ENCODE measurements around the gene PRDM16.
"Not testable (repeated sequence)": the region's sequence is repeated elsewhere in the genome, so short reads cannot be mapped to it uniquely, and the experiment has no call there.

PRDM16 gene

GRCh38 chr1:3276341-3276800 is 207.4 kb downstream of the PRDM16 start:
- no peak for DNase-seq (ENCODE audit: low read depth)
- H3K4me3 ChIP-seq (ENCODE audit: low read depth, low read length) = no peak overlapping the region

- no peak for DNase-seq (ENCODE audit: low read depth)
- H3K4me3 ChIP-seq (ENCODE audit: low read depth, low read length) = no peak overlapping the region
Measured at GRCh38 chr1:3277011-3277471, 208.0 kb downstream of the PRDM16 start.

- no peak for DNase-seq (ENCODE audit: low read depth)
- no peak overlapping the region for H3K4me3 ChIP-seq (ENCODE audit: low read depth, low read length)
Measured at GRCh38 chr1:3277623-3278022, 208.6 kb downstream of the PRDM16 start.

GRCh38 chr1:3278416-3279181 is 209.6 kb downstream of the PRDM16 start:
- DNase-seq (ENCODE audit: low read depth) = no peak
- no peak overlapping the region for H3K4me3 ChIP-seq (ENCODE audit: low read depth, low read length)

- H3K4me3 ChIP-seq (ENCODE audit: low read depth, low read length) = no peak overlapping the region
- no peak for DNase-seq (ENCODE audit: low read depth)
Measured at GRCh38 chr1:3279182-3279470, 210.1 kb downstream of the PRDM16 start.

GRCh38 chr1:3281735-3282134 is 212.7 kb downstream of the PRDM16 start:
- no peak overlapping the region for H3K4me3 ChIP-seq (ENCODE audit: low read depth, low read length)
- DNase-seq (ENCODE audit: low read depth) = no peak

GRCh38 chr1:3282186-3282585 is 213.2 kb downstream of the PRDM16 start:
- no peak overlapping the region for H3K4me3 ChIP-seq (ENCODE audit: low read depth, low read length)
- DNase-seq (ENCODE audit: low read depth) = no peak

GRCh38 chr1:3282656-3283430 is 213.8 kb downstream of the PRDM16 start:
- no peak for DNase-seq (ENCODE audit: low read depth)
- H3K4me3 ChIP-seq (ENCODE audit: low read depth, low read length) = no peak overlapping the region

GRCh38 chr1:3283849-3284248 is 214.8 kb downstream of the PRDM16 start:
- H3K4me3 ChIP-seq (ENCODE audit: low read depth, low read length) = no peak overlapping the region
- no peak for DNase-seq (ENCODE audit: low read depth)

GRCh38 chr1:3284691-3285090 is 215.7 kb downstream of the PRDM16 start:
- no peak for DNase-seq (ENCODE audit: low read depth)

GRCh38 chr1:3285106-3285740 is 216.2 kb downstream of the PRDM16 start:
- DNase-seq (ENCODE audit: low read depth) = no peak

More at GRCh38 chr1:3284691-3285090, 215.7 kb downstream of the PRDM16 start:
- no peak overlapping the region for H3K4me3 ChIP-seq (ENCODE audit: low read depth, low read length)

GRCh38 chr1:3287095-3287494 is 218.1 kb downstream of the PRDM16 start:
- DNase-seq (ENCODE audit: low read depth); H3K4me3 ChIP-seq (ENCODE audit: low read depth, low read length): not testable (repeated sequence)

More at GRCh38 chr1:3285106-3285740, 216.2 kb downstream of the PRDM16 start:
- no peak overlapping the region for H3K4me3 ChIP-seq (ENCODE audit: low read depth, low read length)

- H3K4me3 ChIP-seq (ENCODE audit: low read depth, low read length) = no peak overlapping the region
- no peak for DNase-seq (ENCODE audit: low read depth)
Measured at GRCh38 chr1:3287656-3288160, 218.7 kb downstream of the PRDM16 start.

- no peak for DNase-seq (ENCODE audit: low read depth)
- no peak overlapping the region for H3K4me3 ChIP-seq (ENCODE audit: low read depth, low read length)
Measured at GRCh38 chr1:3289502-3289901, 220.5 kb downstream of the PRDM16 start.

- H3K4me3 ChIP-seq (ENCODE audit: low read depth, low read length) = no peak overlapping the region
- no peak for DNase-seq (ENCODE audit: low read depth)
Measured at GRCh38 chr1:3290438-3290837, 221.4 kb downstream of the PRDM16 start.

GRCh38 chr1:3290915-3291314 is 221.9 kb downstream of the PRDM16 start:
- no peak for DNase-seq (ENCODE audit: low read depth)

GRCh38 chr1:3292051-3292722 is 223.2 kb downstream of the PRDM16 start:
- DNase-seq (ENCODE audit: low read depth) = no peak
- no peak overlapping the region for H3K4me3 ChIP-seq (ENCODE audit: low read depth, low read length)

More at GRCh38 chr1:3290915-3291314, 221.9 kb downstream of the PRDM16 start:
- no peak overlapping the region for H3K4me3 ChIP-seq (ENCODE audit: low read depth, low read length)

- no peak overlapping the region for H3K4me3 ChIP-seq (ENCODE audit: low read depth, low read length)
- DNase-seq (ENCODE audit: low read depth) = no peak
Measured at GRCh38 chr1:3292868-3293562, 224.0 kb downstream of the PRDM16 start.

- no peak for DNase-seq (ENCODE audit: low read depth)
- H3K4me3 ChIP-seq (ENCODE audit: low read depth, low read length) = no peak overlapping the region
Measured at GRCh38 chr1:3293563-3294080, 224.6 kb downstream of the PRDM16 start.
